GM21423 (cell line): Measurements from ENCODE around the gene CORO6.
A peak's percentile ranks its signal among the peaks of the same experiment; 100 is the strongest.

ENCODE experiments used
- ATAC-seq: cut with Tn5 transposase; IDR thresholded peaks from one replicate; pipeline ENCODE4 v1.9.1; 2021; ENCODE audit warnings: mild to moderate bottlenecking, moderate library complexity; ENCODE audit not compliant: unreplicated experiment

Gene CORO6

GRCh38 chr17:29591737-29592608 lies 30.7 kb downstream of the CORO6 start:
- no peak for ATAC-seq

DNA sequence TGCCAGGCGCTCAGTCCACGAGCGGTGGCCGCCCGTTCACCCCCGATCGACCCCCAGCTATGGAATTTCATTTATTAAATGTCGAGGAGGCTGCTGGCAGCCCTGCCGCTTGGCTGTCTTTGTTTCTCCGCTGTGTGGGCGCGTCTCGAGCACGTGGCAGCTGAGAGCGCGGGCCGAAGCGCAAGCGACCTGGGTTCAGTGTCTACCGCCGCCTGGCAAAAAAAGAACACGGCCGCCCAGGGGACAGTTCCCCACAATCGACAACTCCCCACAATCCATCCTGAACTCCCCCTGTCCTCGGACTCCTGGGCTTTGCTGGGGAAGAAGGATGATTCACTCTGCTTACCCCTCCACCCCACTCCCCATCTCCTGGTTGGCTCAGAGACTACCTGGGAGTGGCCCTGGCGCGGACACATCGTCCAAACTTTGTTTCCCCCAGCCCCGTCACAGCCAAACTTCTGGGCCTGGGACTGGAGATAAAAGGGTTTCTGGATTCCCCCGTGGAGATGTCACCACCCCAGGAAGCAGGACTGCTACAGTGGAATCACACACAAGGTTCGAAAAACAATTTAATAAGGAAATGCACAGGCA lies 31.5 kb downstream of the CORO6 start:
- no peak for ATAC-seq

- no peak for ATAC-seq
Measured at GRCh38 chr17:29590411-29591145, 32.1 kb downstream of the CORO6 start.

DNA sequence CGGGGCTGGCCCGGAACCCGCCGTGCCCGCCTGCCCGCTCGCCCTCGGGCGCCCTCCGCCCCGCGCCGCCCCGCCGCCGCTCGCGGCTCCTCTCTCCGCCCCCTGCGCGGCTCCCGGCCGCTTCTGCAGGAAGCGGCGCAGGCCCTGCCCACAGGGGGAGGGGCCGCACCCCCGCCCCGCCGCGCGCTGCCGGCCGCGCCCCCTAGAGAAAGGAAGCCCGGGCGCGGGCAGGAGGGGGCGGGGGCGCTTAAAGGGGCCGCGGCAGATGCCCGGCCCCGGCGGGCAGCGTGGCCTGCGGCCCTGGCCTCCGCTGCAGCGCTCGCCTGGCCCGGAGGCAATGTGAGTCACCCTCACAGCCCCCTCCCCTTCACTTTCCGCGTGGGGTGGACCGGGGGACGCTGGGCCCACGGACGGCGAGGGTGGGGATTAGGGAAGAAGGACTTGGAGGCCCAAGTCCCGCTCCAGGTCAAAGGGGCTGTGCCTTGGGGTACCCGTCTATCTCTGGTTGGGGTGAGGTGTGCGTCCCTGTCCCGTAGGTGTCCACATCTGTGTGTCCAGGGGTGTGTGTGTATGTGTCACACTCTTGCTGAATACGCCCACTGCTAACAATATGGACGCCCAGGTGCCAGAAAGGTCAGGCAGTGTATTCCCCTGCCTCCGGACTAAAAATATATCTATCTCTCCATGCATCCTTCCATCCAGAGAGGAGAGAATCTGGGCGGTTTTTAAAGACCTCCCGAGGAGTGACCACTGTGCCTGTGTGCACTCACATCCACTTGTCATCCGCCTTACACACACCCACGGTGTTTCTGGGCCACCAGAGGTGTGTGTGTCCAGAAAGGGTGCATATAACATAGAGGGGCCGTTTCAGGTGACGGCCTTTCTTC lies 32.9 kb downstream of the CORO6 start, which contains the start of gene GIT1:
TSS of gene GIT1 (minus strand) at position 125 of the 887 bp plus-strand sequence. CDS start 270 bp downstream, outside the sequence.
- peak; percentile 71 for ATAC-seq

GRCh38 chr17:29588562-29589411 lies 33.9 kb downstream of the CORO6 start:
- ATAC-seq: peak; percentile 9

DNA sequence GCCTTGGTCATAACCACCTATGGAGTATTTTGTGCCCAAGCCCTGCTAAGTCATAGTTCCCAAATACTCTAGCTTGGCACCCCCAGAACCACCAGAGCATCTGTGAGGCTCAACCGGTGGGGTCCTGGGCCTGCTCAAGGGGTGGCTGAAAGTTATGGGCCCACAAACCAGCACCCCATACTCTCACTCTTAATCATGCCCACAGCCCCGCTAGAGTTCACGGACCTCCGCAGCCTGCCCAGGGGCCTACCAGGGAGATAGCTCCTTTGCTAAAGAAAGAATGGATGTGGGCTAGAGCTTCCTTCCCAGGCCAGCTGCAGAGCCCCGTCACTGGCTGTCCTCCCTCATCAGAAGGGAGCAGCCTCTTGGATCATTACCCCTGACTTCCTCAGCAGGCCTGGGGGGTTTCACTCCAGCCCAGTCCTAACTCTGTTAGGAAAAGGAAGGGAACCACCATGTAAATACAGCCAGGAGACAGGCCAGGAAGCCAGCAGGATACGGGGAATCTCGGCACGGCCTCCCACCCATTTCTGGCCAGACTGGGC lies 34.6 kb downstream of the CORO6 start:
- no peak for ATAC-seq

- ATAC-seq: no peak
Measured at GRCh38 chr17:29587591-29587990, 35.1 kb downstream of the CORO6 start.

- ATAC-seq: no peak
Measured at GRCh38 chr17:29586676-29587469, 35.8 kb downstream of the CORO6 start.

DNA sequence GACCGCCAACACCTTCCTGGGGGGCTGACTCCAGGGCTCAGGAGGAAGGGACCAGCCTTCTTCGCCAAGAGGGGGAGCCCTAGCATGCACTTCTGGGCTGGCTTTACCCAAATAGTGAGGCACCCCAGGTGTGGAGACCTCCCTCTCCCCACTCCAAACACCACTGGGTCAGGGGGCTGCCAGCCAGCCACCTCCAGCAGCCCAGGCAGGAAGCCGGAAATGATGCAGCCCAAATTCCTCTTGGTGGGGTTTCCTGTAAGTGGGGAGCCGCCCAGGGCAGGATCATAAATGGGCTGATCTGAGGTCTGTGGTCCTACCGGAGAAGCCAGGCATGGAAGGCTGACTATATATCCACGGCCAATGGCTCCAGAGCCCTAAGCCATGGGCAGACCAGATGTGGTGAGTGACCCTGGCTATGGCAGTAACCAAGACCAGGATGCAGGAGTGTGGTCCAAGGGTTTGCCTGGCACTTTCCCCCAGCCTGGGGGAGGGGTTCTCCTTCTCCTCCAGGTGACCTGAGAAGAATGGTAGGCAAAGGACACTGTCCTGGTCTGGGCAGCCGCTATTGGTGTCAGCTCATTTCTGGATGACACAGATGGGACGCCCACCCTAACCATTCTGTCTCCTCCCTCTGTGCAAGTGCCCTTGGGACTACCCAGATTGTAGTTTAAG lies 37.5 kb downstream of the CORO6 start:
- no peak for ATAC-seq

DNA sequence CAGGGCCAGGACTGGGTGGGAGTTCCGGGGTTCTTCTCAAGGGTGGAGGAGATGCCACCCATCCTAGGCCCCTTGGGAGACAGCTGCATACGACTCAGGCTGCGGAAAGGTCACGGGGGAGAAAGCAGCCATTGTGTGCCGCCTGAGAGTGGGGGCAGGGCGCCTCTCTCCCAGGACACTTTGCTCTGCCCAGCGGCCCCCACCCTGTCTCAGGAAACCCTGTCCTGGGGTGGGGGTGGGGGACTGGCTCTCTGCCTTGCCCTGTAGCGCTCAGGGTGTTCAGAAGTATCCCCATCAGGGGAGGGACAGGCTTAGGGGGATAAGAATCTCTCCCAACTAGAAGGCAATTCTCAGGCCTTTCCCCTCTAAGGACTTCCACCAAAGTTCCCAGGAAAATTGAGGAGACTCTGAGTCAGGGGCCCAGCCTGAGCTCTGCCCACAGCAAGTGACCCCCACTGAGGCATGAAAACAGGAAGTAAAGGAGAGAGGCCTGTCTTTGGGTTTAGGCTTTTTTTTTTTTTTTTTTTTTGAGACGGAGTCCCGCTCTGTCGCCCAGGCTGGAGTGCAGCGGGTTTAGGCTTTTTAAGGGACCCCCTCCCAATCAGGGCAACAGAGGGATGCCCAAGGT lies 38.1 kb downstream of the CORO6 start:
- ATAC-seq: no peak

GRCh38 chr17:29583324-29584248 lies 39.1 kb downstream of the CORO6 start:
- ATAC-seq: no peak

GRCh38 chr17:29582772-29583171 lies 39.9 kb downstream of the CORO6 start:
- ATAC-seq: no peak

GRCh38 chr17:29582254-29582765 lies 40.4 kb downstream of the CORO6 start:
- no peak for ATAC-seq

- no peak for ATAC-seq
Measured at GRCh38 chr17:29581583-29582253, 41.0 kb downstream of the CORO6 start.

GRCh38 chr17:29579866-29580771 lies 42.6 kb downstream of the CORO6 start:
- peak; percentile 81 for ATAC-seq
